DND-41 (cell line): ENCODE data around the gene COL23A1.
"Not testable (repeated sequence)": the region's sequence is repeated elsewhere in the genome, so short reads cannot be mapped to it uniquely, and the experiment has no call there.

Experiments used
- ATAC-seq: fragments of 200-7000 bp; cut with Tn5 transposase; 3 replicates; pipeline ENCODE4 v1.9.1; 2021; ENCODE audit warnings: low read depth; ENCODE audit not compliant: insufficient read depth
- DNase-seq: peaks from one replicate; pipeline ENCODE4 v3.0.0-alpha.2; 2020
- H2AFZ ChIP-seq: 2 replicates; pipeline ENCODE4 v1.6.0; 2012; ENCODE audit warnings: low read depth, low read length
- H3K27ac ChIP-seq: 2 replicates; pipeline ENCODE4 v1.5.1; 2012; ENCODE audit warnings: low read length, inconsistent platforms
- H3K27me3 ChIP-seq: fragments of 200-600 bp; sonication (generic); 2 replicates; pipeline ENCODE4 v1.6.0; 2012; ENCODE audit warnings: low read length, mild to moderate bottlenecking, inconsistent platforms; ENCODE audit not compliant: insufficient read depth, poor library complexity
- H3K36me3 ChIP-seq: 2 replicates; pipeline ENCODE4 v1.5.1; 2012; ENCODE audit warnings: low read length, inconsistent platforms; ENCODE audit not compliant: insufficient read depth
- H3K4me1 ChIP-seq: 2 replicates; pipeline ENCODE4 v1.5.1; 2012; ENCODE audit warnings: mild to moderate bottlenecking, low read length; ENCODE audit not compliant: insufficient read depth
- H3K4me2 ChIP-seq: 2 replicates; pipeline ENCODE4 v1.6.0; 2012; ENCODE audit warnings: mild to moderate bottlenecking, moderate library complexity, low read length, inconsistent platforms; ENCODE audit not compliant: insufficient read depth
- H3K4me3 ChIP-seq, 2 experiments: fragments of 200-600 bp in 1 of 2; shearing (Covaris generic) in 1 of 2; 2 replicates each; pipeline ENCODE4 v1.5.1; 2012 to 2016; ENCODE audit warnings: inconsistent platforms in 2 of 2, low read length in 2 of 2, mild to moderate bottlenecking in 2 of 2, low read depth in 1 of 2, moderate library complexity in 1 of 2
- H3K79me2 ChIP-seq: 2 replicates; pipeline ENCODE4 v1.6.0; 2012; ENCODE audit warnings: low read length, inconsistent platforms; ENCODE audit not compliant: insufficient read depth
- H3K9ac ChIP-seq: 2 replicates; pipeline ENCODE4 v1.6.0; 2012; ENCODE audit warnings: low read depth, mild to moderate bottlenecking, inconsistent platforms, low read length, moderate library complexity
- H3K9me3 ChIP-seq: 2 replicates; pipeline ENCODE4 v1.5.1; 2012; ENCODE audit warnings: low read length, moderate library complexity, mild to moderate bottlenecking, inconsistent platforms; ENCODE audit not compliant: insufficient read depth, severe bottlenecking
- H4K20me1 ChIP-seq: 2 replicates; pipeline ENCODE4 v1.6.0; 2012; ENCODE audit warnings: low read length; ENCODE audit not compliant: insufficient read depth
- CTCF ChIP-seq: IDR thresholded peaks from 2 replicates; pipeline ENCODE4 v1.5.1; 2012; ENCODE audit warnings: borderline replicate concordance, low read length, moderate library complexity, mild to moderate bottlenecking; ENCODE audit not compliant: poor library complexity, severe bottlenecking; ENCODE audit errors: extremely low read depth
- EZH2 ChIP-seq: IDR thresholded peaks from 3 replicates; pipeline ENCODE4 v1.6.1; 2012; ENCODE audit warnings: borderline replicate concordance, low read depth, mild to moderate bottlenecking, moderate library complexity, low read length, inconsistent platforms; ENCODE audit not compliant: severe bottlenecking

The COL23A1 gene

GRCh38 chr5:178371362-178372111 is 218.7 kb downstream of the COL23A1 start:
- H3K27me3 ChIP-seq: no peaks in the 10 kb centered on the region
- no peak for ATAC-seq
- no peak overlapping the region for H3K4me2 ChIP-seq
- peaks cover 6% of the 10 kb centered on the region for H3K9me3 ChIP-seq
- no peak for TF ChIP-seq EZH2
- TF ChIP-seq CTCF: no peak
- no peak overlapping the region for H2AFZ ChIP-seq
- H3K9ac ChIP-seq: no peak overlapping the region
- H3K36me3 ChIP-seq: no peaks in the 10 kb centered on the region
- no peak overlapping the region for H3K4me3 ChIP-seq
- H3K27ac ChIP-seq: no peak overlapping the region
- DNase-seq: no peak
- H4K20me1 ChIP-seq: no peaks in the 10 kb centered on the region
- peaks cover 15% of the 10 kb centered on the region for H3K4me1 ChIP-seq
- H3K79me2 ChIP-seq: no peaks in the 10 kb centered on the region

- no peaks in the 10 kb centered on the region for H4K20me1 ChIP-seq
- no peak for ATAC-seq
- H3K9ac ChIP-seq: no peak overlapping the region
- no peaks in the 10 kb centered on the region for H3K36me3 ChIP-seq
- TF ChIP-seq EZH2: no peak
- TF ChIP-seq CTCF: no peak
- H3K4me3 ChIP-seq: no peak overlapping the region
- peaks cover 6% of the 10 kb centered on the region for H3K9me3 ChIP-seq
- DNase-seq: no peak
- no peak overlapping the region for H3K27ac ChIP-seq
- no peaks in the 10 kb centered on the region for H3K79me2 ChIP-seq
- no peaks in the 10 kb centered on the region for H3K27me3 ChIP-seq
- H3K4me1 ChIP-seq: peaks cover 15% of the 10 kb centered on the region
- no peak overlapping the region for H2AFZ ChIP-seq
- H3K4me2 ChIP-seq: no peak overlapping the region
Observed at GRCh38 chr5:178370102-178370501, 220.1 kb downstream of the COL23A1 start.

- not testable (repeated sequence) for H2AFZ ChIP-seq, H4K20me1 ChIP-seq, H3K36me3 ChIP-seq, H3K9me3 ChIP-seq, ATAC-seq, H3K79me2 ChIP-seq, DNase-seq, H3K4me3 ChIP-seq, H3K9ac ChIP-seq, H3K4me2 ChIP-seq, H3K27me3 ChIP-seq, H3K27ac ChIP-seq
- peaks cover 18% of the 10 kb centered on the region for H3K4me1 ChIP-seq
Observed at GRCh38 chr5:178369469-178369868, 220.7 kb downstream of the COL23A1 start.

- Histone ChIP-seq H3K36me3 (no peaks in the 10 kb centered on the region), H3K79me2 (no peaks in the 10 kb centered on the region), H2AFZ (no peak overlapping the region), H3K27ac (0 out of 2 replicates have a peak overlapping the region, but pooled peaks have one; percentile 12), H3K4me2 (no peak overlapping the region), H3K4me3 (no peak overlapping the region), H4K20me1 (no peaks in the 10 kb centered on the region), H3K27me3 (no peaks in the 10 kb centered on the region), H3K4me1 (peaks cover 22% of the 10 kb centered on the region), H3K9ac (no peak overlapping the region), H3K9me3 (peaks cover 6% of the 10 kb centered on the region)
- DNase-seq: no peak
- TF ChIP-seq EZH2 (no peak), CTCF (no peak)
- ATAC-seq: peak; percentile 49
Observed at GRCh38 chr5:178368716-178369300, 221.4 kb downstream of the COL23A1 start.
